Measurements from ENCODE around the gene ADCK1.

Gene ADCK1

GRCh38 chr14:77866932-77867331 is 67.0 kb downstream of the ADCK1 start:
- no peak for TF ChIP-seq CTCF (IDR thresholded peaks at IDR 0.05; ENCODE audit: control insufficient read depth, extremely low read depth, insufficient read depth)
- no peak for DNase-seq (ENCODE audit: low read depth)
- no peak overlapping the region for H3K4me3 ChIP-seq (ENCODE audit: low read depth, low read length)

GRCh38 chr14:77867476-77867875 is 67.6 kb downstream of the ADCK1 start:
- no peak for TF ChIP-seq CTCF (IDR thresholded peaks at IDR 0.05; ENCODE audit: control insufficient read depth, extremely low read depth, insufficient read depth)
- no peak overlapping the region for H3K4me3 ChIP-seq (ENCODE audit: low read depth, low read length)
- DNase-seq (ENCODE audit: low read depth) = no peak

DNA sequence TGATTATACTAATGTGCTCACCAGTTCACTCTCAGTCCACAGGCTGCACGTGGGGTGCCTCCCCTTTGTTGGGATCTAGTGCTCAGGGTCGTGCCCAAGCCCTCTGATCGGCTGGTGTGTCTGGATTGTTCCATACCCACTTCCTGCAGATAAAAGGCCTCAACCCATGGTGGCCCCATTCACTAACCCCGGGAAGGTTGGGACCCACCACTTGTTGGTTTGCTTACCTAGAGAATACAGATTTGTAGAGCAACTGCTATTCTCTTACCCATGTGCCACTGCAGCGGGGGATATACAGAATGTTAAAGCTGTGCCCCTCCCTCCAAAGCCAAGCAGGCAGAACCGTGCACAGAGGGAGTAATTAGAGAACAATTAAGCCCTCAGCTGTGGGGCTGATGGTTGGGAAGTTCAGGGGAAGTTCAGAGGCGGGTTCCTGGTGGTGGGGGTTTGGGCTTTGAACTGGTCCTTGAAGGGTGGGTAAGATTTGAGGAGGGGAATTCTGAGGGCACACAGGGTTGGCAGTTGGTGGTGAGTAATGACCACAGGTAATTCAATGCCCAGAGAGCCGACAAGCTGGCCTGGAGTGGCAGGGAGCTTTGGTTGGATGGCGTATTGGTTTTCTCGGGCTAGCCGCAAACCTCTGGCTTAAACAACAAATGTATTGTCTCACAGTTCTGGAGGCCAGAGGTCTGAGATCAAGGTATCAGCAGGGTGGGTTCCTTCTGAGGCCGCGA is 68.8 kb downstream of the ADCK1 start:
- DNase-seq (ENCODE audit: low read depth) = no peak
- TF ChIP-seq CTCF (IDR thresholded peaks at IDR 0.05; ENCODE audit: control insufficient read depth, extremely low read depth, insufficient read depth) = no peak

GRCh38 chr14:77869340-77869739 is 69.4 kb downstream of the ADCK1 start:
- no peak for DNase-seq (ENCODE audit: low read depth)
- no peak for TF ChIP-seq CTCF (IDR thresholded peaks at IDR 0.05; ENCODE audit: control insufficient read depth, extremely low read depth, insufficient read depth)
- no peak overlapping the region for H3K4me3 ChIP-seq (ENCODE audit: low read depth, low read length)

More for the DNA sequence above, 68.8 kb downstream of the ADCK1 start:
- no peak overlapping the region for H3K4me3 ChIP-seq (ENCODE audit: low read depth, low read length)

DNA sequence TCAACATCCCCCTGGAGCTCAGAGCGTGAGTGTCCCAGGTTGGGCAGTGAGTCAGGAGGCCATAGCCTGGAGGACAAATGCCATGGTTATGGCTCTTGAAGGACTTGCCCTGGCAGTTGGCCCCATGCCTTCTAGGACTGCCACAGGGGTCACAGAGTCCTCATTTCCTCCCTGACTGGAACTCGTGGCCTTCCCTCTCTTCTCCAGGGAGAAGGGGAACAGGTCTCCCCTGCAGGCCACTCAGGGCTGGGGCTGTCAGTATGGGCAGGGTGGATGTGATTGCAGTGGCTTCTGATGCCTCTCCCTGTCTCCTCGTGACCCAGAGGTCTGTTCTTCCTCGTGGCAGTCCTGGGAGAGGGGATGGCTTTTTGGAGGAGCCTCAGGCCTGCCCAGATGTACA is 70.7 kb downstream of the ADCK1 start:
- no peak for TF ChIP-seq CTCF (IDR thresholded peaks at IDR 0.05; ENCODE audit: control insufficient read depth, extremely low read depth, insufficient read depth)
- DNase-seq (ENCODE audit: low read depth) = no peak
- H3K4me3 ChIP-seq (ENCODE audit: low read depth, low read length) = no peak overlapping the region

DNA sequence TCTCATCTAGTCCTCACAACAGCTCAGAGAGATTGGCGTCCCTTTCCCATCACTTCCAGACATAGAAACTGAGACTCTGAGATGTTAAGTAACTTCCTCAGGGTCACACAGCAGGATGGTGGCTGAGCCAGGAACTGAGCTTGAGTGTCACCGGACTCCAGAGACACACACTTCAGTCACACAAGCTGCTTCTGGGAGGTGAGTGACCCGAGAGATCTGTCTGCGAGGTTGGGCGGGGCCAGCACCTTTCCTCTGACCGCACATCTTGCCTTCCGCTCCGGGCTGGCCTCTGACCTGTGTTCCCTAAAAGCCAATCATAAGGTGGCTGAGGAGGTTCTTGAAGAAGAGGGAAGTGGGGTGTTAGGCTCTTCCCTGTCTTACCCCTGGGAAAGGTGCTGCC is 72.2 kb downstream of the ADCK1 start:
- TF ChIP-seq CTCF (IDR thresholded peaks at IDR 0.05; ENCODE audit: control insufficient read depth, extremely low read depth, insufficient read depth) = no peak
- no peak overlapping the region for H3K4me3 ChIP-seq (ENCODE audit: low read depth, low read length)
- no peak for DNase-seq (ENCODE audit: low read depth)

DNA sequence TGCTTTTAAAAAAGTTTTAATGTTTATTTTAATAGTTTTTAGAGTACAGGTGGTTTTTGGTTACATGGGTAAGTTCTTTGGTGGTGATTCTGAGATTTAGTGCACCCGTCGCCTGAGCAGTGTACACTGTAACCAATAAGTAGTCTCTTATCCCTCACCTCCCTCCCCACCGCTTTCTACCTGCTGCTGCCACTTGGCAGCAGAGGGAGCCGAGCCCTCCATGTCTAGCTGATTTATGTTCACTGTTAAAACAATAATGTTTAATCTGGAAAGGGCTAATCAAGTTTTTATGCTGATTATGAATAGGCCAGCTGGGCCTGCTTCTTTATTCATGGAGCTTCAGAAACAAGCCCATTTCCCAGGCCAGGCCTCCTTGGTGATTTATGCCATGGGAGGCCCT is 73.1 kb downstream of the ADCK1 start:
- no peak for DNase-seq (ENCODE audit: low read depth)
- no peak for TF ChIP-seq CTCF (IDR thresholded peaks at IDR 0.05; ENCODE audit: control insufficient read depth, extremely low read depth, insufficient read depth)
- H3K4me3 ChIP-seq (ENCODE audit: low read depth, low read length) = no peak overlapping the region

Data from LNCaP clone FGC (cell line).